Hematopoietic multipotent progenitor cell treated with erythropoietin and hydrocortisone succinate and interleukin-3 and kit ligand, for 4 days (in vitro differentiated cells): ENCODE measurements around the gene POM121.
"Not testable (repeated sequence)": the region's sequence is repeated elsewhere in the genome, so short reads cannot be mapped to it uniquely, and the experiment has no call there.

Experiments
- DNase-seq: peaks from one replicate; pipeline ENCODE4 v3.0.0-alpha.2; 2015

The POM121 gene

DNA sequence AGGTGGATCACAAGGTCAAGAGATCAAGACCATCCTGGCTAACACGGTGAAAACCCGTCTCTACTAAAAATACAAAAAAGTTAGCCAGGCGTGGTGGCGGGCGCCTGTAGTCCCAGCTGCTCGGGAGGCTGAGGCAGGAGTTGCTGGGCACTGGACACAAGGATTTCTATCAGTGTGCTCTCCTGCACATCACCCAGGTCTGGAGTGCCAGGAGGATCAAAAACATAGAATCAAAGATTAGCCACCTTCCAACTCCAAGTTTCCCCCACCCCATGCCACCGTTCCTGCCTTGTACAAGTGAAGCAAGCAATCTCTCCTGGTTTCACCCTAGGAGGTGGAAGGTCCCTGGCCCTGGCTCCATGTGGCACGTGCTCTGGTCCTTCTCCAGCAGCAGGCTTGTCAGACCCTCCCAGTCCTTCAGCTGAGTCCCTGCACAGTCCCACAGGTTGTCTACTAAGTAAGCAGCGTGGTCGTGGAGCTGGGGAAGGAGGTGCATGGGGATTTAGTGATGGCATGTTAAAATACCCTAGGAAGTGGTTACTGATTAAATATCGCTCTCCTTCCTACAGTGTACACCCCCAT lies 73.1 kb downstream of the POM121 start:
- not testable (repeated sequence) for DNase-seq
